Mesothelial cell of epicardium (in vitro differentiated cells): ENCODE results near the gene AMZ2. TPM values are rescaled to one million over a fixed set of nuclear protein-coding genes. Genes with fewer than 3 reads are reported as not detected.

Source experiments
- DNase-seq, 2 experiments: peaks; one replicate each; pipeline ENCODE4 v3.0.0; 2021; ENCODE audit warnings: low spot score in 2 of 2; ENCODE audit not compliant: unreplicated experiment in 2 of 2
- H3K27ac Mint-ChIP-seq: 2 replicates; pipeline ENCODE4 v1.8.0; 2021; ENCODE audit warnings: mixed read lengths
- H3K27me3 Mint-ChIP-seq: 2 replicates; pipeline ENCODE4 v1.8.0; 2021; ENCODE audit warnings: low read depth, mixed read lengths
- H3K36me3 Mint-ChIP-seq: 2 replicates; pipeline ENCODE4 v1.8.0; 2021; ENCODE audit warnings: mixed read lengths
- H3K4me1 Mint-ChIP-seq: 2 replicates; pipeline ENCODE4 v1.8.0; 2021; ENCODE audit warnings: mixed read lengths
- H3K4me3 Mint-ChIP-seq: 2 replicates; pipeline ENCODE4 v1.8.0; 2021; ENCODE audit warnings: mild to moderate bottlenecking, moderate library complexity, mixed read lengths
- H3K9me3 Mint-ChIP-seq: 2 replicates; pipeline ENCODE4 v1.8.0; 2021; ENCODE audit warnings: mixed read lengths
- CTCF ChIP-seq: fragments of 200-600 bp; sonication (generic); IDR thresholded peaks from one replicate; pipeline ENCODE4 v1.5.0; 2021; ENCODE audit warnings: antibody characterized with exemption; ENCODE audit not compliant: unreplicated experiment
- total RNA-seq: library from RNA; stranded (reverse); gene quantifications from 3 replicates; pipeline ENCODE4 v1.2.1, GENCODE V29; 2021

Gene AMZ2
- total RNA-seq, 1 donor from 2014 or later = 63.2 TPM

DNA sequence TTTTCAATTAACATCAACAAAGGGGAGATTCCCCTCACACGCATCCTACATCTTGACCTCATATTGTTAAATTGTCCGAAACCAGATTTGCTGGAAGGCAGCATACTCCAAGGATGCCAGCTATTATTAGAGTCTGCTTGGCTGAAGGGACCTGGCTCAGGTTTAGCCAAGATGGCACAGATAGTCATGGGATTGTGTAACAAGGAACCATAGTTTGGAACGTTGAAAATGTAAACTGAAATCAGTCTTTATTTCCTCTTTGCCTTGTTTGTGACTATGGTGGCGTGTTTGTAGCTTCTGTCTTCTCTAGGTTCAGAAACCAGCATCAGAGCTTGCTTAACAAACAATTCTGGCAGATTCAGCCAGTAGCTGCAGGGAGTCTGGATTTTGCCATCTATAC lies 49.4 kb downstream of the AMZ2 start:
- Mint-ChIP-seq H3K36me3 (no peaks in the 10 kb centered on the region), H3K27me3 (peaks cover 20% of the 10 kb centered on the region), H3K4me1 (peaks cover 6% of the 10 kb centered on the region), H3K27ac (no peak overlapping the region), H3K9me3 (no peaks in the 10 kb centered on the region), H3K4me3 (no peak overlapping the region)
- no peak for DNase-seq
- no peak for TF ChIP-seq CTCF

DNA sequence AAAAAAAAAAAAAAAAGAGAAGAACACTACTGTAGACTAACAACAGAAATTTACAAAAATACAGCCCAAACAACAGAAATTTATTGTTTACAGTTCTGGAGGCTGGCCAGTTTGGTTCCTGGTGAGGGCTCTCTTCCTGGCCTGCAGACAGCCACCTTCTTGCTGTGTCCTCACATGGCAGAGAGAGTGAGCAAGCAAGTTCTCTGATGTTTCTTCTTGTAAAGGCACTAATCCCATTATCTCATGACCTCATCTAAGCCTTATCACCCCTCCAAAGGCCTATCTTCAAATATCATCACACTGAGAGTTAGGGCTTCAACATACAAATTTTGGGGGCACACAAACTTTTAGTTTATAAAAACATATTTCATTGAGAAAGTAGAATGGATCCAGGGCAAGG lies 50.8 kb downstream of the AMZ2 start:
- Mint-ChIP-seq H3K9me3 (no peaks in the 10 kb centered on the region), H3K36me3 (no peaks in the 10 kb centered on the region), H3K27me3 (peaks cover 9% of the 10 kb centered on the region), H3K4me1 (no peaks in the 10 kb centered on the region), H3K4me3 (no peak overlapping the region), H3K27ac (no peak overlapping the region)
- DNase-seq = no peak
- no peak for TF ChIP-seq CTCF

- H3K4me3 Mint-ChIP-seq = no peak overlapping the region
- no peaks in the 10 kb centered on the region for H3K9me3 Mint-ChIP-seq
- no peak overlapping the region for H3K27ac Mint-ChIP-seq
- no peaks in the 10 kb centered on the region for H3K27me3 Mint-ChIP-seq
- no peaks in the 10 kb centered on the region for H3K4me1 Mint-ChIP-seq
- DNase-seq = no peak
- no peaks in the 10 kb centered on the region for H3K36me3 Mint-ChIP-seq
- TF ChIP-seq CTCF = no peak
These were observed 52.0 kb downstream of the AMZ2 start for GRCh38 chr17:68299817-68300216.

GRCh38 chr17:68301438-68301959 lies 53.7 kb downstream of the AMZ2 start:
- H3K4me1 Mint-ChIP-seq = no peaks in the 10 kb centered on the region
- no peak for DNase-seq
- H3K4me3 Mint-ChIP-seq = no peak overlapping the region
- no peak overlapping the region for H3K27ac Mint-ChIP-seq
- no peaks in the 10 kb centered on the region for H3K27me3 Mint-ChIP-seq
- no peaks in the 10 kb centered on the region for H3K9me3 Mint-ChIP-seq
- H3K36me3 Mint-ChIP-seq = no peaks in the 10 kb centered on the region
- TF ChIP-seq CTCF = no peak

DNA sequence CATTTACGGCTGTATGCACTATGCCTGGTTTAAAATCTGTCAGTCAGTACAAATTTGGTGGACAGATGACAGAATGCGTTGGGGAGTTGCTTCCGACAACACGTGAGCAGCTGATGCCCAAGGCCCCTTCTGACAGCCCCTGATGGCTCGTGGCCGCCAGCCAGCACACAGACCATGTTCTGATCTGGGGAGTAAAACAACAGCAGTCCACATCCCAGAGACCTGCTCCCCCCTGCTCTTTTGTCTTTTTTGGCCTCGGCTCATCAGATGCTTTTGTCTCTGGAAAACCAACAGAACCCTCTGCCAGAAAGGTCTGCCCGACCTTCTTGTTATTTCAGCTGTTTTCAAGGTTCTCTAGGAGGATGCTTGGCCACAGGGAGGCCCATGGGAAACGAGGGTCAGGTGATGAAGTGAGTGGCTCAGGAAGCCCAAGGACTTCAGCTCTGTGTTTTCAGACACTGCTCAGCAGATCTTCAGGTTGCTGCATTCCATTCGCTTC lies 54.3 kb downstream of the AMZ2 start:
- no peaks in the 10 kb centered on the region for H3K9me3 Mint-ChIP-seq

More for the DNA sequence above, 54.3 kb downstream of the AMZ2 start:
- no peaks in the 10 kb centered on the region for H3K27me3 Mint-ChIP-seq
- no peaks in the 10 kb centered on the region for H3K4me1 Mint-ChIP-seq
- H3K36me3 Mint-ChIP-seq = peaks cover 2% of the 10 kb centered on the region
- H3K4me3 Mint-ChIP-seq = no peak overlapping the region
- no peak for TF ChIP-seq CTCF
- no peak for DNase-seq
- H3K27ac Mint-ChIP-seq = no peak overlapping the region
